GM21360 (cell line): ENCODE results near the gene HCN4.

ENCODE experiments used
- ATAC-seq: cut with Tn5 transposase; IDR thresholded peaks from one replicate; pipeline ENCODE4 v1.9.1; 2021; ENCODE audit warnings: mild to moderate bottlenecking, moderate library complexity; ENCODE audit not compliant: unreplicated experiment

HCN4 gene

GRCh38 chr15:73328149-73328820 lies 40.5 kb downstream of the HCN4 start:
- no peak for ATAC-seq

GRCh38 chr15:73326157-73326556 lies 42.6 kb downstream of the HCN4 start:
- ATAC-seq, result no peak

- no peak for ATAC-seq
Observed at GRCh38 chr15:73325191-73325861, 43.4 kb downstream of the HCN4 start.

GRCh38 chr15:73324496-73325170 lies 44.1 kb downstream of the HCN4 start:
- ATAC-seq, result no peak

- ATAC-seq, result no peak
Observed at GRCh38 chr15:73323956-73324355, 44.8 kb downstream of the HCN4 start.

GRCh38 chr15:73323374-73323955 lies 45.3 kb downstream of the HCN4 start:
- no peak for ATAC-seq

- no peak for ATAC-seq
Observed at GRCh38 chr15:73322665-73323373, 45.9 kb downstream of the HCN4 start.

GRCh38 chr15:73321496-73322450 lies 47.0 kb downstream of the HCN4 start:
- no peak for ATAC-seq

- no peak for ATAC-seq
Observed at GRCh38 chr15:73320619-73321180, 48.1 kb downstream of the HCN4 start.

GRCh38 chr15:73319460-73320245 lies 49.1 kb downstream of the HCN4 start:
- ATAC-seq, result no peak

GRCh38 chr15:73318463-73319351 lies 50.1 kb downstream of the HCN4 start:
- ATAC-seq, result no peak

GRCh38 chr15:73317651-73318462 lies 50.9 kb downstream of the HCN4 start:
- ATAC-seq, result no peak

GRCh38 chr15:73313861-73314260 lies 54.9 kb downstream of the HCN4 start:
- no peak for ATAC-seq

GRCh38 chr15:73308305-73308704 lies 60.5 kb downstream of the HCN4 start:
- ATAC-seq, result no peak

GRCh38 chr15:73305331-73306211 lies 63.2 kb downstream of the HCN4 start:
- ATAC-seq, result no peak

GRCh38 chr15:73303636-73304035 lies 65.1 kb downstream of the HCN4 start:
- ATAC-seq, result no peak
